ENCODE data around the gene NTHL1.
A peak's percentile ranks its signal among the peaks of the same experiment; 100 is the strongest.
"Not testable (repeated sequence)": the region's sequence is repeated elsewhere in the genome, so short reads cannot be mapped to it uniquely, and the experiment has no call there.

The NTHL1 gene

DNA sequence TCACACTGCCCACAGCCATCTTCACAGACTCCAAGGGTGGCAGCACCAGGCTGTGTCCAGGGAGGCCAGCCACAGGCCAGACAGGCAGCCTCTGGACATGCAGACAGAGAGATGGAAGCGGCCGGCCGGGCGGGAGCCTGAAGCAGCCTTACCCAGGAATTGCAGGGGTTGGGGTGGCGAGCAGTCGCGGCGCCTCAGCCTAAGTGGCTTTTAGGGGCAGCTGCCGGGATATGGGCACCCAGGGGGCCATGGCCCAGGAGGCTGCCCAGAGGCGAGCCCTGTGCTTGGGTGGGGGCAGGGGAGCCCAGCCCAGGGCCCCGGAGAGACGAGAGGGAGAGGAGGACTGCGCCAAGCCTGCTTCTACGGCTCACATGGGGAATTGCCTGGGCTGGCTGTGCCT lies 22.4 kb downstream of the NTHL1 start:
- H3K27me3 Mint-ChIP-seq = peaks cover 33% of the 10 kb centered on the region
- no peaks in the 10 kb centered on the region for H3K36me3 Mint-ChIP-seq (ENCODE audit: low read depth)
- peaks cover 24% of the 10 kb centered on the region for H3K4me1 Mint-ChIP-seq (ENCODE audit: low read depth)
- H3K9me3 Mint-ChIP-seq = no peaks in the 10 kb centered on the region
- no peak overlapping the region for H3K4me3 Mint-ChIP-seq
- H3K27ac Mint-ChIP-seq = no peak overlapping the region

DNA sequence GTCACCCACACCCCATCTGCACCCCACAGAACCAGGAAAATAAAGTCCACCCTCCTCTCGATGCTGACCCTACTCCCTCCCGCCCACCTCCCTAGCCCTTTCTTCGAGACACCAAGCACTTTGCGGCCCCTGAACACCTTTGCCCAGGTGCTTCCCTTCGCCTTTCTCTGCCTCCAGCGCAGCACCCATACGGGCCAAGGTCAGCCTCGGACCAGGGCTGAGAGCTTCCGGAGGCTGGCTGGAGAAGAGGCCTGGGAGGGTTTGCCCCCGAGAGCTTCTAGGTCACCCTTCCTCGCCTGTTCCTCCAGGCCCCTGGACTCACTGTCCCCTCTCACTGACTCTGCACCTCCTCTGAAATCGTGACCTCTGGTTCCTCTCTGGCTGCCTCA lies 23.6 kb downstream of the NTHL1 start:
- Mint-ChIP-seq H3K9me3 (no peaks in the 10 kb centered on the region), H3K27me3 (peaks cover 34% of the 10 kb centered on the region), H3K27ac (no peak overlapping the region), H3K4me3 (peak overlapping the region; percentile 35), H3K36me3 (ENCODE audit: low read depth) (no peaks in the 10 kb centered on the region), H3K4me1 (ENCODE audit: low read depth) (peaks cover 24% of the 10 kb centered on the region)

DNA sequence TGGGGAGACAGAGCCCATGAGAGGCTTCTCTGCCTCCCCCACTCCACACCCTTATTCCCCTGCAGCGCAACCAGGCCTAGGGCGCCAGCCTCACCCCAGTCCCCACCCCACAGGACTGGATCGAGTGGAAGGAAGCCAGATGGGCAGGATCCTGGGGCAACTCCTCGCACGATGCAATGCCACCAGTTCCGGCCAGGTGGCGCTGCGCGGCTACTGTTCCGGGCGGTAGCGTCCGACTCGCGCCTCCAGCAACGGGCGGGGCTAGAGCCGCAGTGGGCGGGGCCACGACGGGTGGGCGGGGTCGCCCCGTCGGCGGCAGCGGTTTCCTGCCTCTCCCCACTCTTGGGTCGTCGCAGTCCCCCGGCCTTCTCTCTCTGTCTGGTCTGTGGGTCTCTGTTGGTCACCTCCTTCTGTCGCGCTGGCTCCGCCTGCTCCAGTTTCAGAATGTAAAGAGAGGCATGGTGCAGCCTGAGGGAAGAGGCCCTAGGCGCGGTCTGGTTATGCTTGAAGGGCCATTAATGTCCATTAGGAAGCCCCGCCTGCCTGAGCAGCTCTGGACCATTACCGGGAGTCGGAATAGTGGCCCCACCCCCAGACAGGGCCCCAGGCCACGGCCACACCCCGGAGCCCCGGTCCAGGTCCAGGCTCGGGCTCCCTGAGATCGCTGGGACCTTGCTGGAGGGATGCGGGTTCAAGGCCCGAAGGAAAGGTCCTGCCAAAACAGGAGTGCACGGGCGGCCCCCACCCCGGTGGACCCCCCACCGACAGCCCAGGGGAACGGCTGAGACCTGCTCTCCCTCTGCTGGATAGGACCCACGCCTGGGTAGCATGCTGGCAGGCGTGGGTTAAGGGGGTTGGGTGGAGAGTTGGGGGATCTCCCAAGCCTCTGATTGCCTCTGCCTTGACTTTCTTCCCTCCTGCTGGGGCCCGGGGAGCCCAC lies 24.3 kb downstream of the NTHL1 start:
- H3K9me3 Mint-ChIP-seq = no peaks in the 10 kb centered on the region
- H3K27me3 Mint-ChIP-seq = peaks cover 38% of the 10 kb centered on the region
- no peak overlapping the region for H3K27ac Mint-ChIP-seq
- peak overlapping the region; percentile 63 for H3K4me3 Mint-ChIP-seq
- H3K36me3 Mint-ChIP-seq (ENCODE audit: low read depth) = no peaks in the 10 kb centered on the region
- H3K4me1 Mint-ChIP-seq (ENCODE audit: low read depth) = peaks cover 24% of the 10 kb centered on the region

DNA sequence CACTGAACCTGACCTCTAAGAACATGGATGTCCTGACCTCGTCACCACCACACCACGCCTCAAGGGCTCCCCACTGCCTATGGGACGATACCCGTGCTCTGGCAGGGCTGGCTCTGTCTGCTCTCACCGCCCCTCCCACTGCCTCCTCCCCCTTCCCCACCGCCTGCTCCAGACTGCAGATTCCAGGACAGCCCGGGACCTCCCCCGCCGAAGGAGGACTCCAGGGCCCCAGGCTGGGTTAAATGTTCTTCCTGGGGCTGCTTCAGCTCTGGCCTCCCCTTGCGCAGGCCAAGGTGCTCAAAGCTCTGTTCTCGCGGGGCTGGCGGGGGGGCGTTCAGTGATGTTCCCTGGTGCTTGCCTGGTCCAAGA lies 24.9 kb downstream of the NTHL1 start:
- Mint-ChIP-seq H3K27ac (peak overlapping the region; percentile 0), H3K27me3 (peaks cover 34% of the 10 kb centered on the region), H3K4me3 (peak overlapping the region; percentile 63), H3K9me3 (no peaks in the 10 kb centered on the region), H3K4me1 (ENCODE audit: low read depth) (peaks cover 24% of the 10 kb centered on the region), H3K36me3 (ENCODE audit: low read depth) (no peaks in the 10 kb centered on the region)

DNA sequence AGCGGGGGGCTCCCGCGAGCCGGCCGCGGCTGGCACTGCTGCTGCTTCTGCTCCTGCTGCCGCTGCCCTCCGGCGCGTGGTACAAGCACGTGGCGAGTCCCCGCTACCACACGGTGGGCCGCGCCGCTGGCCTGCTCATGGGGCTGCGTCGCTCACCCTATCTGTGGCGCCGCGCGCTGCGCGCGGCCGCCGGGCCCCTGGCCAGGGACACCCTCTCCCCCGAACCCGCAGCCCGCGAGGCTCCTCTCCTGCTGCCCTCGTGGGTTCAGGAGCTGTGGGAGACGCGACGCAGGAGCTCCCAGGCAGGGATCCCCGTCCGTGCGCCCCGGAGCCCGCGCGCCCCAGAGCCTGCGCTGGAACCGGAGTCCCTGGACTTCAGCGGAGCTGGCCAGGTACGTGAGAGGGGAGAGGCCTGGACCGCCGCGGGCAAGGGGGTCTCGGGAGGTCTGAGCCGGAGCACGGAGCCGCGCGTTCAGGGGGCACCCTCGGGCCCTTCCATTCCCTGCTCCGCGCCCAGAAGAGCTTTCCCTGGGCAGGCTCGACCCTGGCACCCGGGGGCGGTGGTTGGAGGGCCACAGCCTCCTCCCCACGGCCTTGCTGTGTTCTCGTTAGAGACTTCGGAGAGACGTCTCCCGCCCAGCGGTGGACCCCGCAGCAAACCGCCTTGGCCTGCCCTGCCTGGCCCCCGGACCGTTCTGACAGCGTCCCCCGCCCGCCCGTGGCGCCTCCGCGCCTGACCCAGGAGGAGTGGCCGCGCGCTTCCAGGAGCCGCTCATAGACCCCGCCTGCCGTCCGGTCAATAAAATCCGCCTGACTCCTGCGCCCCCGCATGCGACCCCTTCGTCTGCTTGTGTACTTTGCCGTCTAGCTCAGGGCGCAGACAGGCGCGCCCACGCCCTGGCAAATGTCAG lies 27.5 kb downstream of the NTHL1 start:
- Mint-ChIP-seq H3K27me3 (peaks cover 25% of the 10 kb centered on the region), H3K9me3 (no peaks in the 10 kb centered on the region), H3K27ac (peak overlapping the region; percentile 55)

DNA sequence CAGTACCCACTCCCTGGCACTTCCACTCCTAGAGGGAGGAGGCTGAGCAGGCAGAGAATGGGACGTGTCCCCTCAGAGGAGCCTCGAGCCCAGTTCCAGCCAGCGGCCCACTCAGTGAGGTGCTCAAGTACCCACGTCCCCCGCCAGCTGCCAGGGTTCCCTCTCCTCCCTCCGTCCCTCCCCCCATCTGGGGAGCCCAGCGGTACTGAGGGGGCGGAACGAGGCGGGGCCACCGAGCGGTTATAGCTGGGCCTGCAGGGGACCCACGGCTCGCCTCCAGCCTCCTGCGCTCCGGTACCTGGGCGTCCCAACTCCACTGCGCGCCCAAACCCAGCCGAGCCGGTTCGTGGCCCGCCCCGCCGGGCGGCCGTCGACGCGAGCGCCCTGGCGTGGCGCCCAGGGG lies 28.1 kb downstream of the NTHL1 start, which contains the start of gene NPW:
TSS of gene NPW (plus strand) at position 268 of the 403 bp plus-strand sequence.
- Mint-ChIP-seq H3K9me3 (no peaks in the 10 kb centered on the region), H3K36me3 (ENCODE audit: low read depth) (no peaks in the 10 kb centered on the region), H3K4me1 (ENCODE audit: low read depth) (peaks cover 21% of the 10 kb centered on the region), H3K27me3 (peaks cover 25% of the 10 kb centered on the region), H3K4me3 (peak within 1 kb of the TSS; percentile 72), H3K27ac (peak within 1 kb of the TSS; percentile 55)

More for the DNA sequence above, 27.5 kb downstream of the NTHL1 start:
- H3K4me3 Mint-ChIP-seq = peak overlapping the region; percentile 72
- no peaks in the 10 kb centered on the region for H3K36me3 Mint-ChIP-seq (ENCODE audit: low read depth)
- peaks cover 21% of the 10 kb centered on the region for H3K4me1 Mint-ChIP-seq (ENCODE audit: low read depth)

DNA sequence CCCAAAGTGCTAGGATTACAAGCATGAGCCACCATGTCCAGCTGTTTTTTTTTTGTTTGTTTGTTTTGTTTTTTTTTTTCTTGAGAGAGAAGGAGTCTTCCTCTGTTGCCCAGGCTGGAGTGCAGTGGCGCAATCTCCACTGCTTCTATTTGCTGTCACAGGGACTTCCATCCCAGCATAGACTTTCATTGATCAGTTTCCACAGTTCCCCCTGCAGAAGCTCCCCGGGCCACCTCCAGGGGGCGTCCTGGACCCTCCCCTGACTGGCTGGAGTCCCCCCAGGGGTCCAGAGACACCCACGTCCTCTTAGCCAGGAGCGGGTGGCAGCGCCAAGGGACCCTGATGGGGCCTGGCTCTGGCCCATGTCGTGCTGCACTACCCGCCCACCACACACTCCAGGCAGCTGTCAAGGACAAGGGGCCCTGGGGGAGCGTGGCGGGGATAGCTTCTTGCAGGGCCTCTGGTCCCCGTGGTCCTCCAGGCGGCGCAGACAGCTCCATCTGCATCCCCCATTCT lies 31.2 kb downstream of the NTHL1 start:
- H3K4me1 Mint-ChIP-seq (ENCODE audit: low read depth) = peaks cover 6% of the 10 kb centered on the region
- no peaks in the 10 kb centered on the region for H3K36me3 Mint-ChIP-seq (ENCODE audit: low read depth)
- H3K4me3 Mint-ChIP-seq = no peak overlapping the region
- H3K27ac Mint-ChIP-seq = no peak overlapping the region
- peaks cover 11% of the 10 kb centered on the region for H3K27me3 Mint-ChIP-seq
- H3K9me3 Mint-ChIP-seq = no peaks in the 10 kb centered on the region

DNA sequence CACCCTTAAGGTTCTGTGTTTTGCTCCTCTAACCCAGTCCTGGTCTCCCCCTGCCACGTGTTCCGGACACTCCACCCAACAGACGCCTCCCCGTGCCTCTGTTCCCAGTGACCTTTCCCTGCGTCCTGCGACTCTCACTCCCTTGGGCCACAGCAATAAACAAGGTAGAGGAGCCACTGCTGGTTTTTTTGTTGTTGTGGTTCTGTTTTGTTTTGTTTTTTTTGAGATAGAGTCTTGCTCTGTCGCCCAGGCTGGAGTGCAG lies 31.8 kb downstream of the NTHL1 start:
- Mint-ChIP-seq H3K9me3 (no peaks in the 10 kb centered on the region), H3K4me3 (no peak overlapping the region), H3K27me3 (peaks cover 9% of the 10 kb centered on the region), H3K27ac (no peak overlapping the region), H3K36me3 (ENCODE audit: low read depth) (no peaks in the 10 kb centered on the region), H3K4me1 (ENCODE audit: low read depth) (peaks cover 5% of the 10 kb centered on the region)

DNA sequence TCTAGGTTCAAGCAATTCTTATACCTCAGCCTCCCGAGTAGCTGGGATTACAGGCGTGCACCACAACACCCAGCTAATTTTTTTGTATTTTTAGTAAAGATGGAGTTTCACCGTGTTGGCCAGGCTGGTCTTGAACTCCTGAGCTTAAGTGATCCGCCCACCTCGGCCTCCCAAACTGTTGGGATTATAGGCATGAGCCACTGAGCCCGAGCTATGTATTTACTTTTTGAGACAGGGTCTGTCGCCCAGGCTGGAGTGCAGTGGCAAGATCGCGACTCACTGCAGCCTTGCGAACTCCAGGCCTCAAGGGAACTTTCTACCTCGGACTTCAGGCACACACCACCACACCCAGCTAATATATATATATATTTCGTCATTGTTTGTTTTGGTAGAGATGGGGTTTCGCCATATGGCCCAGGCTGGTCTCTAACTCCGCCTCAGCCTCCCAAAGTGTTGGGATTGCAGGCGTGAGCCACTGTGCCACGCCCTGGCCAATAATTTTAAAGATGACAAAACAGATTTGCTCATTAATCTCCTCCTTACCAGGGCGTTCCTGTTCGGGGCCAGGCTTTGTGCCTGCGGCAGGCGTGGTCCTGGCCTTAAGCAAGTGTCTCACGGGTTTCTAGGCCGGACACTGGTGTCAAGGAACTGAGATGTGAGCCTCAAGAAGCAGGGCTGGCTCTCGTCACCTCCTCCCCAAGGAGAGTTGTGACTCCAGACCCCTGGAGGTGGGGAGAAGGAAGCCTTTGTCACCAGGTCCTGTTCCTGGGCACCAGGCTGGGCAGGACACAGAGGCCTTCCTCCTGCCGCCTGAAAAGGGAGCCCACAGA lies 32.3 kb downstream of the NTHL1 start:
- Mint-ChIP-seq H3K27me3 (peaks cover 5% of the 10 kb centered on the region), H3K9me3 (no peaks in the 10 kb centered on the region), H3K27ac (no peak overlapping the region), H3K4me1 (ENCODE audit: low read depth) (peaks cover 3% of the 10 kb centered on the region), H3K4me3 (no peak overlapping the region), H3K36me3 (ENCODE audit: low read depth) (no peaks in the 10 kb centered on the region)

DNA sequence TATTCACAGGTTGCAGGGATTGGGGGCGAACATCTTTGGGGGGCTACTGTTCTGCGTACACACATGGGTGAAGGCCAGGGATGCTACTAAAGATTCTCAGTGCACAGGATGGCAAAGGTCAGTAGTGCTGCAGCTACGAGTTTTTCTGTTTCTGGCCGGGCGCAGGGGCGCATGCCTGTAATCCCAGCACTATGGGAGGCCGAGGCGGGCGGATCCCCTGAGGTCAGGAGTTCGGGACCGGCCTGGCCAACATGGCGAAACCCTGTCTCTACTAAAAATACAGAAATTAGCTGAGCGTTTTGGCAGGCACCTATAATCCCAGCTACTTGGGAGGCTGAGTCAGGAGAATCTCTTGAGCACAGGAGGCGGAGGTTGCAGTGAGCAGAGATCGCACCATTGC lies 34.1 kb downstream of the NTHL1 start:
- Mint-ChIP-seq H3K36me3 (ENCODE audit: low read depth) (peaks cover 4% of the 10 kb centered on the region), H3K4me1 (ENCODE audit: low read depth) (peaks cover 10% of the 10 kb centered on the region), H3K27ac (no peak overlapping the region), H3K4me3 (no peak overlapping the region), H3K27me3 (no peaks in the 10 kb centered on the region), H3K9me3 (no peaks in the 10 kb centered on the region)

DNA sequence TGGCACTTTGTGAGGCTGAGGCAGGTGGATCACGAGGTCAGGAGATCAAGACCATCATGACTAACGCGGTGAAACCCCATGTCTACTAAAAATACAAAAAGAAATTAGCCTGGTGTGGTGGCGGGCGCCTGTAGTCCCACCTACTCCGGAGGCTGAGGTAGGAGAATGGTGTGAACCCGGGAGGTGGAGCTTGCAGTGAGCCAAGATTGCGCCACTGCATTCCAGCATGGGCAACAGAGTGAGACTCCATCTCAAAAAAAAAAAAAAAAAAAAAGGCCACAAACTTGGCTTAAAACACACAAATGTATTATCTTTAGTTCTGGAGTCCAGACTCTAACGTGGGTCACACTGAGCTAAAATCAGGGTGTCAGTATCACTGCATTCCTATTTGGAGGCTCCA lies 35.9 kb downstream of the NTHL1 start:
- not testable (repeated sequence) for H3K9me3 Mint-ChIP-seq, H3K27ac Mint-ChIP-seq, H3K27me3 Mint-ChIP-seq
- H3K4me3 Mint-ChIP-seq = peak overlapping the region; percentile 41
- peaks cover 28% of the 10 kb centered on the region for H3K4me1 Mint-ChIP-seq (ENCODE audit: low read depth)
- peaks cover 16% of the 10 kb centered on the region for H3K36me3 Mint-ChIP-seq (ENCODE audit: low read depth)

DNA sequence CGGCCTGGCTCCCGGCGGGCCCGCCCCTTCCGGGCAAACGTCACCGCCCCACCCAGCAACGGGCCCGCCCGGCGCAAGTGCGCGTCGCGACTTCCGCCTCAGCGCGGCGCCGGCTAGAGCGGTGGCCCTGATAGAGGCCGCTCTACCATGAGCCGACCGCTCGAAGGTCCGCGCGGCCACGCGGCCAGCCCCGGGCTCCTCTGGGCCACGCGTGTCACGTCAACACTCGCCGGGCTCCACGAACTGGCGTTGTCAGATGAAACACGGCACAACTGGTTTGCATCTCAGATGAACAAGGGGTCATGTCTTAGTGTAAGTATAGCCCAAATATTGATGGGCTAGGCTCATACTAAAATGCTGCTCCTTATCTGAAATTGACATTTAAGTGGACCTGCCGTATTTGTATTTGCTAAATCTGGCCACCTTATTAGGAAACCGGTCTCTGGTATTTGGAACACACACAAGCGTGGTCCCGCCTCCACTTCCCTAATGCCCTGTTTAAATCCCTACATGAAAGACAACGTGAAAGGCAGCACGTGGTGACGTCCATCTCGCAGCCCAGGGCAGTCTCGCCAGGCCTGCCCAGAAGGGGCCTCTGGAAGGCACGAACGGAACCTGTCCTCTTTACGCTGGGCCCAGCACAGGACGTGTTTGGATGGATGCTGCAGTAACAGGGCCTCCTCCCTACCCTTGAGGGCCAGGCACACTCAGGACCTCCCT lies 37.7 kb downstream of the NTHL1 start, which contains the start of gene ZNF598:
TSS of gene ZNF598 (minus strand) at position 31 of the 720 bp plus-strand sequence.
- Mint-ChIP-seq H3K9me3 (no peaks in the 10 kb centered on the region), H3K27ac (peak within 1 kb of the TSS; percentile 97), H3K27me3 (no peaks in the 10 kb centered on the region), H3K4me3 (peak within 1 kb of the TSS; percentile 98), H3K4me1 (ENCODE audit: low read depth) (peaks cover 43% of the 10 kb centered on the region), H3K36me3 (ENCODE audit: low read depth) (peaks cover 19% of the 10 kb centered on the region)

DNA sequence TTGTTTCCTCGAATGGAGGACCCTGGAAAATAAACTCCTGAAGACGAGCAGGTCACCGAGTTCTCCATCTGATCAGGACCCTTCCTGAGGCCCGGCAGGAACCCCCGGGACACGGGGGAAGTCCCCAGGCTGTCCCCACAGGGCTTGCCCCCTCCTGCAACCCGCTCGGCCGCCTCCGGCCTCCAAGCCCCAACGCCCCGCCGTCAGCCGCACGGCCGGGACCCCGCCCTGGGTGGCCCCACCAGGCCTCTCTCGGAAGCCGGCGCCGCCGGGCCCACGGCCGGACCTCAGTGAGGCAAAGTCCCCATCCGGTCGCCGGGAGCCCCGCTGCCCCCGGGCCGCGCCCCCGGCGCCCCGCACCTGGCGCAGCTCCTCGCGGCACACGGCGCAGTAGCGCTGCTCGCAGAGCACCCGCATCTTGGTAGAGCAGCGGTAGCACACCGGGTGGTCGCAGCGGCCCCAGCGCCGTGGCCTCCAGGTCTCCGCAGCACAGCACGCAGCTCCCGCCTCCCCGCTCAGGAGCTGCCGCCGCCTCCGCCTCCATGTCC lies 38.4 kb downstream of the NTHL1 start:
- Mint-ChIP-seq H3K36me3 (ENCODE audit: low read depth) (peaks cover 19% of the 10 kb centered on the region), H3K27me3 (no peaks in the 10 kb centered on the region), H3K27ac (peak overlapping the region; percentile 96), H3K4me1 (ENCODE audit: low read depth) (peaks cover 46% of the 10 kb centered on the region), H3K9me3 (no peaks in the 10 kb centered on the region), H3K4me3 (peak overlapping the region; percentile 98)

All from stimulated activated naive CD8-positive, alpha-beta T cell treated with anti-CD3 and anti-CD28 coated beads, Interleukin-15, Interleukin-2, amounts not matched to agents 100 ng/mL and 50 ng/mL, for 24 hours (primary cell).